Measurements from ENCODE around the gene KIRREL2. TPM values are rescaled to one million over a fixed set of nuclear protein-coding genes. Genes with fewer than 3 reads are reported as not detected.

The KIRREL2 gene
- total RNA-seq (under 1 TPM in 1 of 4 donors, not detected in 3; 0.16 TPM), polyA plus RNA-seq (under 1 TPM in 2 of 3 donors, not detected in 1; under 0.01 to 0.34 TPM)

GRCh38 chr19:35856546-35857149 is at the start of gene KIRREL2:
TSS of gene KIRREL2 (plus strand) at chr19:35856911. CDS start at chr19:35857120, 209 bp downstream.
- DNase-seq = no peak
- H3K36me3 ChIP-seq = no peaks in the 10 kb centered on the region
- peak within 1 kb of the TSS; percentile 16 to 46 (median 32) for H3K4me3 ChIP-seq
- TF ChIP-seq EP300 (IDR thresholded peaks at IDR 0.05) = no peak
- no peak for TF ChIP-seq POLR2A (IDR thresholded peaks at IDR 0.05)
- TF ChIP-seq CTCF (IDR thresholded peaks at IDR 0.05) = no peak
- TF ChIP-seq POLR2AphosphoS5 (IDR thresholded peaks at IDR 0.05) = no peak
- peaks cover 0 to 17% (median 14%) of the 10 kb centered on the region in 4 donors for H3K4me1 ChIP-seq
- peaks cover 14 to 98% (median 77%) of the 10 kb centered on the region in 3 donors for H3K27me3 ChIP-seq
- H3K27ac ChIP-seq = no peak within 1 kb of the TSS
- 1 to 2% methylated on average over 42 of the region's 42 CpGs for WGBS, 2 donors
- H3K9me3 ChIP-seq = no peaks in the 10 kb centered on the region
- intact Hi-C loops (cut with DNase I) = no loop called here

GRCh38 chr19:35807633-35808032 is 49.1 kb upstream of the KIRREL2 start:
- H3K4me3 ChIP-seq = no peak overlapping the region
- H3K4me1 ChIP-seq = no peaks in the 10 kb centered on the region
- H3K36me3 ChIP-seq = no peaks in the 10 kb centered on the region
- H3K27me3 ChIP-seq = peaks cover 0 to 13% (median 0%) of the 10 kb centered on the region in 3 donors
- no peak for TF ChIP-seq CTCF (IDR thresholded peaks at IDR 0.05)
- TF ChIP-seq POLR2A (IDR thresholded peaks at IDR 0.05) = no peak
- no peak for TF ChIP-seq POLR2AphosphoS5 (IDR thresholded peaks at IDR 0.05)
- TF ChIP-seq EP300 (IDR thresholded peaks at IDR 0.05) = no peak
- WGBS, 2 donors = 88 to 91% methylated on average over 5 of the region's 5 CpGs
- H3K9me3 ChIP-seq = no peaks in the 10 kb centered on the region
- no peak overlapping the region for H3K27ac ChIP-seq
- intact Hi-C loops (cut with DNase I) = no loop called here
- DNase-seq = no peak

- Histone ChIP-seq H3K36me3 (no peaks in the 10 kb centered on the region), H3K4me1 (no peaks in the 10 kb centered on the region), H3K27ac (no peak overlapping the region), H3K27me3 (peaks cover 0 to 29% (median 0%) of the 10 kb centered on the region in 3 donors), H3K4me3 (no peak overlapping the region), H3K9me3 (no peaks in the 10 kb centered on the region)
- 58 to 76% methylated on average over 18 of the region's 18 CpGs for WGBS, 2 donors
- no peak for DNase-seq
- intact Hi-C loops (cut with DNase I) = no loop called here
- no peak for TF ChIP-seq CTCF (IDR thresholded peaks at IDR 0.05)
- no peak for TF ChIP-seq EP300 (IDR thresholded peaks at IDR 0.05)
- no peak for TF ChIP-seq POLR2A (IDR thresholded peaks at IDR 0.05)
- no peak for TF ChIP-seq POLR2AphosphoS5 (IDR thresholded peaks at IDR 0.05)
These were observed 45.1 kb upstream of the KIRREL2 start for GRCh38 chr19:35811317-35812219.

GRCh38 chr19:35812220-35813042 is 44.3 kb upstream of the KIRREL2 start, which contains the start of gene PRODH2:
TSS of gene PRODH2 (minus strand) at chr19:35812845. CDS start at chr19:35812805, 40 bp downstream.
- H3K27me3 ChIP-seq = peaks cover 0 to 33% (median 3%) of the 10 kb centered on the region in 3 donors

More at GRCh38 chr19:35812220-35813042, 44.3 kb upstream of the KIRREL2 start, which contains the start of gene PRODH2:
- 65 to 77% methylated on average over 26 of the region's 26 CpGs for WGBS, 2 donors
- intact Hi-C loops (cut with DNase I) = no loop called here
- no peaks in the 10 kb centered on the region for H3K9me3 ChIP-seq
- H3K4me3 ChIP-seq = no peak within 1 kb of the TSS
- no peak within 1 kb of the TSS for H3K27ac ChIP-seq
- H3K4me1 ChIP-seq = no peaks in the 10 kb centered on the region
- no peak for DNase-seq
- H3K36me3 ChIP-seq = no peaks in the 10 kb centered on the region
- TF ChIP-seq POLR2AphosphoS5 (IDR thresholded peaks at IDR 0.05) (no peak), CTCF (IDR thresholded peaks at IDR 0.05) (no peak), EP300 (IDR thresholded peaks at IDR 0.05) (no peak), POLR2A (IDR thresholded peaks at IDR 0.05) (no peak)
